Esophagus muscularis mucosa (tissue), 4 donors: Measurements from ENCODE around the gene FAM186B. TPM values are rescaled to one million over a fixed set of nuclear protein-coding genes. Genes with fewer than 3 reads are reported as not detected.

Source experiments
- DNase-seq: peaks from one replicate; pipeline ENCODE4 v3.0.0-alpha.2; 2017; ENCODE audit errors: extremely low spot score
- H3K27ac ChIP-seq, 4 donors: fragments of 200-600 bp; sonication (generic); replicated peaks in 1 of 4; 1 replicate in 3 of 4; 2 replicates in 1 of 4; pipeline ENCODE4 v1.5.1; 2016 to 2019; ENCODE audit warnings: mild to moderate bottlenecking in 1 of 4
- H3K27me3 ChIP-seq, 4 donors: fragments of 200-600 bp; sonication (generic); one replicate each; pipeline versions ENCODE4 v1.5.1 to v1.6.0; 2016 to 2019
- H3K36me3 ChIP-seq, 4 donors: fragments of 200-600 bp; sonication (generic); one replicate each; pipeline ENCODE4 v1.5.1; 2016 to 2019
- H3K4me1 ChIP-seq, 4 donors: fragments of 200-600 bp; sonication (generic); one replicate each; pipeline ENCODE4 v1.5.1; 2016 to 2019
- H3K4me3 ChIP-seq, 4 donors: fragments of 200-600 bp; sonication (generic); 1 replicate in 2 of 4; 2 replicates in 2 of 4; pipeline ENCODE4 v1.5.1; 2016 to 2019; ENCODE audit warnings: mild to moderate bottlenecking in 4 of 4, moderate library complexity in 1 of 4
- H3K9me3 ChIP-seq, 4 donors: fragments of 200-600 bp; sonication (generic); 1 replicate in 3 of 4; 2 replicates in 1 of 4; pipeline ENCODE4 v1.5.1; 2016 to 2019
- EP300 ChIP-seq: sonication (generic); formaldehyde crosslinking; IDR thresholded peaks from one replicate; pipeline ENCODE4 v1.6.1; 2017; ENCODE audit warnings: antibody characterized with exemption
- POLR2A ChIP-seq: fragments of 450-650 bp; IDR thresholded peaks from one replicate; pipeline ENCODE4 v1.6.1; 2017; ENCODE audit warnings: antibody characterized with exemption, moderate library complexity, mild to moderate bottlenecking, low read depth
- POLR2AphosphoS5 ChIP-seq, 2 donors: sonication (generic); formaldehyde crosslinking; IDR thresholded peaks; one replicate each; pipeline ENCODE4 v1.6.1; 2017; ENCODE audit warnings: antibody characterized with exemption in 2 of 2
- WGBS: methylation state at CpG from one replicate; pipeline ENCODE4 v1.1.5; 2018; 5-methylcytosine and 5-hydroxymethylcytosine counted together
- intact Hi-C: fragments of 100-400 bp; cut with DNase I; formaldehyde crosslinking; loops from one replicate; pipeline ENCODE4 v1.15.1; 2023
- total RNA-seq, 4 donors: library from RNA; depleted of rRNA; stranded (reverse); fragments of >200 nt; gene quantifications; one replicate each; pipeline versions ENCODE4 v1.1.0 to v1.2.1, GENCODE V29; 2016
- TF ChIP-seq, protein P1 (sequence below), 3 experiments: fragments of 200-600 bp in 2 of 3; fragments of 450-650 bp in 1 of 3; sonication (generic) in 2 of 3; IDR thresholded peaks; one replicate each; pipeline ENCODE4 v1.5.1; 2017 to 2019; ENCODE audit warnings: antibody characterized with exemption in 3 of 3, mild to moderate bottlenecking in 2 of 3, moderate library complexity in 1 of 3

The FAM186B gene
- total RNA-seq, 4 donors from 2014 or later: under 0.01 to 0.46 (median 0.21) TPM

DNA sequence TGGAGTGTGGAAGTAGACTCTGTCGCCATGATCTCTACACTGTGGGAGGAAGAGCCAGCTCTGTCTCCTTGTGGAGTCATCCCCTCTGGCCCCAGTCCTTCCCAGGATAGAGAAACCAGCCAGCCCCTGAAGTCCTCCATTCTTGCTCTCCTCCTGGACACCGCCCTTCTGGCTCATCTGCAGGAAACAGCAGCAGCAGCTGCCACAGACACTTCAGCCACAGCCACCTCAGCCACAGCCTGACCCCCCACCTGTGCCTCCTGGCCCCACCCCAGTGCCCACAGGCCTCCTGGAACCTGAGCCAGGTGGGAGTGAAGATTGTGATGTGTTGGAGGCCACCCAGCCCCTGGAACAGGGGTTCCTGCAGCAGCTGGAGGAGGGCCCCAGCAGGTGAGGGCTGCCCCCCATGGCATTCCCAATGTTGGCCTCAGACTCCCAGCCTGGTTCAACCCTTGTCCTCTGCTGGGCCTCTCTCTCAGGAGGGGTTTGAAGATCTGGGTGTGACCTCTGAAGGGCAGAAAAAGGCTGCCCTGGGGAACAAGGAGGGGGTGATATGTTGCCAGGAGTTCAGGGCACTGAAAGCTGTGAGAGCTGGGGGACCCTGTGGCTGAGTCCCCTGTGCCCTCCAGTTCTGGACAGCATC, 28.4 kb upstream of the FAM186B start:
- H3K27ac ChIP-seq: no peak overlapping the region
- H3K4me3 ChIP-seq: no peak overlapping the region
- H3K9me3 ChIP-seq: no peaks in the 10 kb centered on the region
- H3K27me3 ChIP-seq: no peaks in the 10 kb centered on the region
- 93% methylated on average over 2 of the region's 2 CpGs for WGBS
- peaks cover 0 to 54% (median 40%) of the 10 kb centered on the region in 4 donors for H3K36me3 ChIP-seq
- no peak for DNase-seq
- peaks cover 13 to 20% (median 15%) of the 10 kb centered on the region in 4 donors for H3K4me1 ChIP-seq
- intact Hi-C loops: no loop called here
- TF ChIP-seq EP300 (no peak), POLR2A (no peak), POLR2AphosphoS5 (IDR thresholded peaks at IDR 0.05) (no peak)
- TF ChIP-seq, protein P1, sequence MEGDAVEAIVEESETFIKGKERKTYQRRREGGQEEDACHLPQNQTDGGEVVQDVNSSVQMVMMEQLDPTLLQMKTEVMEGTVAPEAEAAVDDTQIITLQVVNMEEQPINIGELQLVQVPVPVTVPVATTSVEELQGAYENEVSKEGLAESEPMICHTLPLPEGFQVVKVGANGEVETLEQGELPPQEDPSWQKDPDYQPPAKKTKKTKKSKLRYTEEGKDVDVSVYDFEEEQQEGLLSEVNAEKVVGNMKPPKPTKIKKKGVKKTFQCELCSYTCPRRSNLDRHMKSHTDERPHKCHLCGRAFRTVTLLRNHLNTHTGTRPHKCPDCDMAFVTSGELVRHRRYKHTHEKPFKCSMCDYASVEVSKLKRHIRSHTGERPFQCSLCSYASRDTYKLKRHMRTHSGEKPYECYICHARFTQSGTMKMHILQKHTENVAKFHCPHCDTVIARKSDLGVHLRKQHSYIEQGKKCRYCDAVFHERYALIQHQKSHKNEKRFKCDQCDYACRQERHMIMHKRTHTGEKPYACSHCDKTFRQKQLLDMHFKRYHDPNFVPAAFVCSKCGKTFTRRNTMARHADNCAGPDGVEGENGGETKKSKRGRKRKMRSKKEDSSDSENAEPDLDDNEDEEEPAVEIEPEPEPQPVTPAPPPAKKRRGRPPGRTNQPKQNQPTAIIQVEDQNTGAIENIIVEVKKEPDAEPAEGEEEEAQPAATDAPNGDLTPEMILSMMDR (IDR thresholded peaks at IDR 0.05): no peak

DNA sequence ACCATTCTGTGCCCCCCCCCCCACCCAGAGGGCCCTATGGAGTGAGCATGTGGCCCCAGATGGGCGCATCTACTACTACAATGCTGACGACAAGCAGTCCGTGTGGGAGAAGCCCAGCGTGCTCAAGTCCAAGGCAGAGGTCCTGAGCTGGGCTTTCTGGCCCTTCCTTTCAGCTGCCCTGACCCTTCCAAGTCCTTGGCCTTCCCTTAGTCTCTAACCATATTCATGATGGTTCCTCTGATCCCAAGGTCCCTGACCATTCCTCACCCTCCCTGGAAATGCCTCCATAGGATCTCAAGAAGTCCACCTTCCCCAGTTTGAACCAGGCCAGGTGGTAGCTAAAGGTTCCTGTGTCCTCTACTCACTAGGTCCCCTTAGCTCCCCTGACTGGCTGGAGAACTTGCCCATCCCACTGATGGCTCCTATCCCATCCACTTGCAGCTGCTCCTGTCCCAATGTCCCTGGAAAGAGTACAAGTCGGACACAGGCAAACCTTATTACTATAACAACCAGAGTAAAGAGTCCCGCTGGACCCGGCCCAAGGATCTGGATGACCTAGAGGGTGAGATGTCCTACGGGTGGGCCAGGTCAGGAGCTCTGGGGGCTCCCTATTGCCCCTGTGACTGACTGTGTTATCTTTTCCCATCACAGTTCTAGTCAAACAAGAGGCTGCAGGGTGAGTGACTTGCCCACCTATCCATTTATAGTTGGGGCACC, 27.7 kb upstream of the FAM186B start:
- peaks cover 0 to 53% (median 36%) of the 10 kb centered on the region in 4 donors for H3K36me3 ChIP-seq
- WGBS: 93% methylated on average over 7 of the region's 8 CpGs
- no peak overlapping the region for H3K4me3 ChIP-seq
- intact Hi-C loops: no loop called here
- H3K27me3 ChIP-seq: no peaks in the 10 kb centered on the region
- DNase-seq: no peak
- TF ChIP-seq, protein P1 (IDR thresholded peaks at IDR 0.05): no peak
- no peak for TF ChIP-seq POLR2A
- H3K4me1 ChIP-seq: peaks cover 13 to 20% (median 15%) of the 10 kb centered on the region in 4 donors
- no peaks in the 10 kb centered on the region for H3K9me3 ChIP-seq
- H3K27ac ChIP-seq: no peak overlapping the region

DNA sequence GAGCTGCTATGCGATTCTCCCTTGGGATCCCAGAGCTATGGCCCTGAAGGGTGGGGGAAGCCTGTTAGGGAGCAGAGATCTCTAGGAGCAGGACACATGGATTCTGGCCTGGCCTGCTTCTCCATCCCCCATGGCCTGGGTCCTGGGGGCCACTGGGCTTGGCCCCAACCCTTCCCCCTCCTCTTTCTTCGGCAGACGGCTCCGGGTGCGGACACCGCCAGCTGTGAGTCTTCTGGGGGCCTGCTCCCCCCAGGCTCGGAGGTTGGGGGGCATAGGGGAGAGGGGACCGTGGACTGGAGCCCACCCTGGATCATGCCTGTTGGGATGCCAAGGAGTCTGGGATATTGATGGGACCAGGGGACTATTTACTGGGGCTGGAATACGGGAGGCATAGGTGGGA, 27.0 kb upstream of the FAM186B start:
- 94% methylated on average over 7 of the region's 9 CpGs for WGBS

DNA sequence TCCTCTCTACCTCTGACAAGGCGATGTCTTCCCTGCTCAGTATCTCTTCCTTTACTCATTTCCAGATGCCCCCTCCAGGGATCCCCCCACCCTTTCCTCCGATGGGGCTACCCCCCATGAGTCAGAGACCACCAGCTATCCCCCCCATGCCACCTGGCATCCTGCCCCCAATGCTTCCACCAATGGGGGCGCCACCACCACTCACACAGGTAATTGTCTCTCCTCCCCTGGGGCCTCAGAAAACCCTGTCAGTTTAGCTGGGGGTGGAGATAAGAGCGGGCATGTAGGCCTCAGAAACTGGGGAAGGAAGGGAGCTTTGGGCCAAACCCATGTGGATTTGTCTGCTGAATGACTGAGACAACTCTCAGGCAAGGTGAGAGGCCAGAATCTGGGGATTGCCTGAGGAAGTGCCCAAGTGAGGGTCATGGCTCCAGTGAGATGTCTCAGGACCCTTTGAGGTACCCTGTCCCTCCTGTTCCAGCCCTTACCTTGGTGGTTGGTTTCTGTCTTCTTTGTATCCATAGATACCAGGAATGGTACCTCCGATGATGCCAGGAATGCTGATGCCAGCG, 26.0 kb upstream of the FAM186B start:
- intact Hi-C loops: no loop called here
- H3K36me3 ChIP-seq: peaks cover 0 to 48% (median 31%) of the 10 kb centered on the region in 4 donors
- H3K9me3 ChIP-seq: no peaks in the 10 kb centered on the region
- WGBS: 89% methylated on average over 5 of the region's 6 CpGs
- H3K27ac ChIP-seq: no peak overlapping the region
- H3K4me1 ChIP-seq: peaks cover 1 to 11% (median 2%) of the 10 kb centered on the region in 4 donors
- no peak for TF ChIP-seq EP300
- TF ChIP-seq, protein P1 (IDR thresholded peaks at IDR 0.05): no peak
- no peak for TF ChIP-seq POLR2A
- no peak for TF ChIP-seq POLR2AphosphoS5 (IDR thresholded peaks at IDR 0.05)
- H3K27me3 ChIP-seq: no peaks in the 10 kb centered on the region
- no peak for DNase-seq
- no peak overlapping the region for H3K4me3 ChIP-seq

More for the DNA sequence above, 27.0 kb upstream of the FAM186B start:
- Histone ChIP-seq H3K27ac (no peak overlapping the region), H3K4me1 (peaks cover 11 to 20% (median 12%) of the 10 kb centered on the region in 4 donors), H3K27me3 (no peaks in the 10 kb centered on the region), H3K4me3 (no peak overlapping the region), H3K36me3 (peaks cover 0 to 51% (median 31%) of the 10 kb centered on the region in 4 donors), H3K9me3 (no peaks in the 10 kb centered on the region)
- TF ChIP-seq EP300 (no peak), POLR2AphosphoS5 (IDR thresholded peaks at IDR 0.05) (no peak)
- no peak for DNase-seq
- intact Hi-C loops: no loop called here

DNA sequence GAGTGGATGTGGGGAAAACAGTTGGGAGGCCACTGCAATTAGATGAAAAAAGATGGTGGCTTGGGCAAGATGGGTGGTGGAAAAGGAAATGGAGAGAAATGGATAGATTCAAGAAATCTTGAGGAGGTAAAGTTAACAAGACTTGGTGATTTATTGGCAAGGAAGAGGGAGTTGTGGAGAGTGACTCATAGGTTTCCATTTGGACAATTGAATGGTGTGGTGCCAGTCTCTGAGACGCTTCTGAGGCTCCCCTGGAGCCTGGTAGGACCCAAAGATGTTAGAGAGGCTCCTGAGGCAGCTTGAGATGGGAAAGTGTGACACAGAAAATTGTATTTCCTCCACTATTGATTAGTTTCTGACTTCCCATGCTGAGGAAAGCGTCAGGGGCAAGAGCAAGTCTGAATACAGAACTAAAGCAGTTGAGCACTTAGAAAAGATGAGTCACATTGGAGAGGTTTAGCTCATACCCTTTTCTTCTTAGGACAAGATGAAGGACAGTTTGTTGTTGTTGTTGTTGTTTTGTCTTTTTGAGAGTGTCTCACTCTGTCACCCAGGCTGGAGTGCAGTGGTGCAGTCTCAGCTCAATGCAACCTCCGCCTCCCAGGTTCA, 22.4 kb upstream of the FAM186B start:
- Histone ChIP-seq H3K36me3 (peaks cover 0 to 16% (median 11%) of the 10 kb centered on the region in 4 donors), H3K4me3 (no peak overlapping the region), H3K27ac (no peak overlapping the region), H3K9me3 (no peaks in the 10 kb centered on the region), H3K27me3 (no peaks in the 10 kb centered on the region), H3K4me1 (peaks cover 0 to 32% (median 22%) of the 10 kb centered on the region in 4 donors)
- TF ChIP-seq EP300 (no peak), POLR2AphosphoS5 (IDR thresholded peaks at IDR 0.05) (no peak), POLR2A (no peak)
- TF ChIP-seq, protein P1 (IDR thresholded peaks at IDR 0.05): no peak
- no peak for DNase-seq
- WGBS: 86% methylated on average over 3 of the region's 3 CpGs
- intact Hi-C loops: loop anchor here (10.0 kb wide), 1 partner anchor 263 kb away; the partner anchor contains the start of gene SPATS2
